ENCODE results near the gene ICAM3.

ICAM3 gene

GRCh38 chr19:10291554-10292205, 47.7 kb downstream of the ICAM3 start:
- DNase-seq (ENCODE audit: low read depth): no peak

- DNase-seq (ENCODE audit: low read depth): no peak
Measured at GRCh38 chr19:10290876-10291553, 48.4 kb downstream of the ICAM3 start.

- no peak for DNase-seq (ENCODE audit: low read depth)
Measured at GRCh38 chr19:10290357-10290875, 49.0 kb downstream of the ICAM3 start.

GRCh38 chr19:10289836-10290356, 49.5 kb downstream of the ICAM3 start, which contains the start of gene ICAM5:
Gene ICAM5 (plus strand): TSS chr19:10289952. CDS start chr19:10290044, 92 bp downstream.
- DNase-seq (ENCODE audit: low read depth): no peak

GRCh38 chr19:10289167-10289835, 50.1 kb downstream of the ICAM3 start:
- DNase-seq (ENCODE audit: low read depth): no peak

GRCh38 chr19:10288662-10289166, 50.7 kb downstream of the ICAM3 start:
- DNase-seq (ENCODE audit: low read depth): no peak

GRCh38 chr19:10286803-10287737, 52.4 kb downstream of the ICAM3 start, which contains the start of gene ICAM4:
Gene ICAM4 (plus strand): TSS chr19:10286955. CDS start chr19:10287013, 58 bp downstream.
- no peak for DNase-seq (ENCODE audit: low read depth)

GRCh38 chr19:10285393-10285792, 54.0 kb downstream of the ICAM3 start:
- DNase-seq (ENCODE audit: low read depth): no peak

- DNase-seq (ENCODE audit: low read depth): no peak
Measured at GRCh38 chr19:10284960-10285278, 54.5 kb downstream of the ICAM3 start.

- no peak for DNase-seq (ENCODE audit: low read depth)
Measured at GRCh38 chr19:10284065-10284959, 55.1 kb downstream of the ICAM3 start.

All from non-pigmented ciliary epithelial cell (primary cell).